Glomerular endothelial cell (primary cell): ENCODE data around the gene XYLT1. TPM values are rescaled to one million over a fixed set of nuclear protein-coding genes. Genes with fewer than 3 reads are reported as not detected.

Source experiments
- DNase-seq: peaks from one replicate; pipeline ENCODE4 v3.0.0-alpha.2; 2011; ENCODE audit warnings: low read depth, low spot score; ENCODE audit errors: extremely low read depth
- total RNA-seq: library from RNA; depleted of rRNA; stranded (reverse); fragments of >200 nt; gene quantifications from 2 replicates; pipeline ENCODE4 v1.2.3, GENCODE V29; 2015

Gene XYLT1
- total RNA-seq, 1 donor from 2014 or later, result 6.0 TPM

DNA sequence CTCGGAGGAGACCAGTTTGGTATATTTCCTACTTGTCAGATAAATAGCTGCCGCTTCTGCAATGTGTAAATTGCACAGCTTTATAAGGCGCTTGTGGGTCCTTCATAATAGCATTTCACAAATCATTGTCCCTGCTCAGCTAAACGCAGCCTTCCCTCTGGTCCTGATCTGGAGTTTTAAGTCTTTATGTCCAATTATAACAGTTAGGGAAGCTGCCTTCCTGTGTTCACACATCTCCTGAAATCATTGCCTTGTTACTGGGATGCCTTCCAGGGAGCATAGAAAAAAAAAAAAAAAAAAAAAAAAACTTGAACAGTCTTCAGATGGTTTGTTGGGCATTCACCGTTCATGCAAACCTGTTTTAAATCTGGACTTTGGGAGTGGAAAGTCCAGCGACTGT, 342.0 kb downstream of the XYLT1 start:
- DNase-seq, result no peak

DNA sequence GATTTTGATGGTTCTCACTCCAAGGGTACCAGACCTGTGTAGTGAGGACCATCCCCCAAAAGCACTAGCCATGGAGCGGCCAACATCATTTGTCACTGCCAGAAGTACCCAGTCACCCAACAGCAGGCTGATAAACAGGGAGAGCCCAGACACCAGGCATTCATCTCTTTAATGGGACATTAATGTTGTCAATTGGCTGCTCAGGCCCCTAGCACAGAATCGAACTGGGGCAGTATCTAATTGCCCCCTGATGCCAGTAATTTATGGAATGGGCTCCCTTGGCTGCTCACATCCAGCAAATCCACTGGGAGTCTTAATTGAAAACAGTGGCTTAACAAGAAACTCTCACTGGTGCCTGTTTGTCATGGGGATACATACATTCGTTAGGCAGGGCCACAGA, 344.6 kb downstream of the XYLT1 start:
- DNase-seq, result no peak

DNA sequence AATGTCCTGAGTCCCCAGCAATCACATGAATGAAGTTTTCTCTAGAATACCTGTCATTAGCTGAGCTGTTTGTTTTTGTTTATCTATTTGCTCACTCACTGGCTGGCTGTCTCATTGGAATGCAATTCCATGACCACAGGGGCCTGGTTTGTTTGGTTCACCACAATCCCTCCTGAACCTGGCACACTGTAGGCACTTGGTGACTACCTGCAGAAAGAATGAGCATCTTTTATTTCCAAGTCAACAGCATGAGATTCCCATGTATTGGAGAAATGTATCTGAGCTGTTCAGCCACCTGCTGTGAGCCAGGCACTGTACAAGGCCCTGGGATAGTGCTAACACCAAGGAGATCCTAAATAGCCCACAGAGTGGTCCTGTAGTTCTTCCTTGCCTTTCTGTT, 345.1 kb downstream of the XYLT1 start:
- no peak for DNase-seq

DNA sequence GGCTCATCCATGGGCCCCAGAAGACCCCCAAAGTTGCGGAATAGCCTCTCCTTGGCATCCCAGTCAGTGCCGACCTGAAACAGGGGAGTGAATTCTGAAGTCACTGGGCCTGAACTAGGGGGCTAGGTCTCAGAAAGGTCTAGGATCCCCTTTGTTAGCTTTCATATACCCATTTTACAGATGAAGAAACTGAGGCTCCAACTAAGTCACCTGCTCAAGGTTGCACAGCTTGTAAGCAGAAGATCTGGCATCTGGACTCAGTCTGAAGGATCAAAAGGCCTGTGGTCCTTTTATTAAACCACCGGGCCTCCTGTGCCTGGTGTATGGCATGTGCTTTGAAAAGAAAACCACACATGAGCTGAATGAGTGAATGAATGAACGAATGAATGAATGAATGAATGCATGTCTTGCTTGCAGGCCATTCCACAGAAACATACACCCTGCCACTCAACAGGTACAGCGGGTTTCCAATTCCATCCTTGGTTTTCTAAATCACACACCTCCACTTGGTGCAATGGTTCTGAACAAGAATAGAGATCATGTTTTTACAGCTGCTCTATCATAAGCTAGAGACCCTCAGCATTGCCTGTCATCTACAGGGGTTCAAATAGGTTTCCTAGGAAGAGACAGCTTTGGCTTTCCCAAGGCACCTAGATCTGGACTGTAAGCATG, 352.7 kb downstream of the XYLT1 start:
- DNase-seq, result no peak

DNA sequence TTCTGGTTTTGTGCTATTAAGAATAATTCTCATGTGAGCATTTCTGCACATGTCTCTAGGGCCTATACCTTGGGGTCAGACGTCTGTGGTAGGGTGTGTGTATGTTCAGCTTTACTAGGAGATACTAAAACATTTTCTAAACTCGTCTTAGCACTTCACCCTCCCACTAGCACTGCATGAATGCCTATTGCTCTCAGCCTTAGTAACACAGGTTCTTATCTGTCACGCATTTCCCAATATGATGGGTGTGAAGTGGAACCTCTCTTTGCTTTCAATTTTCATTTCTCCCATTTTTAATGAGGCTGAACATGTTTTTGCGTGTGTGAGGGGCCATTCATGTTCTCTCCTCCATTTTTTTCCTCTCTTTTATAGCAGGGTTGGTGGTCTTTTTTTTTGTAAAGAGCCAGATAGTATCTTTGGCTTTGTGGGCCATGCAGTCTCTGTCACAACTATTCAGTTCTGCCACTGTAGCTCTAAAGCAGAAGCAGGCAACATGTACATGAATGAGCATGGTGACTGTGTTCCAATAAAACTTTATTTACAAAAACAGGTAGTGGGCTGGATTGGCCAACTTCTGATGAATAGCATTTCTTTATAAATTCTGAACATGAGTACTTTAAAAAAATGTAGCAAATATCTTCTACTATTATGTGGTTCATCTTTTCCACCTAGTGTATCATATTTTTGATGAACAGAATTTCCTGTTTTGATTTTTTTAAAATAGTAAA, 354.0 kb downstream of the XYLT1 start:
- no peak for DNase-seq

DNA sequence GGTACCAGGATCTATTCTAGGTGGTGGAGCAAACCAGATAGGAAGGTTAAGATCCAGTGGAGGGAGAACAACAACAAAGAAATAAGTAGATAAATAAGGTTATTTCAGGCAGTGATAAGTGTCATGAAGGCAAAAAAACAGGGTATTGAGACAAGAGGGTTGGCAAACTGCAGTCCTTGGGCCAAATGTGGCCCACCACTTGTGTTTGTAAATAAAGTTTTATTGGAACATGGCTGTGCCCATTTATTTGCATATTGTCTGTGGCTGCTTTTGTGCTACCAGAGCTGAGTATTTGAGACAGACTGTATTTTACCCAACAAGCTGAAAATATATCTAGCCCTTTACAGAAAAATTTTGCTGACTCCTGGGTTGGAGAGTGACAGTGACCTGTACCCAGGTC, 361.3 kb downstream of the XYLT1 start:
- no peak for DNase-seq

DNA sequence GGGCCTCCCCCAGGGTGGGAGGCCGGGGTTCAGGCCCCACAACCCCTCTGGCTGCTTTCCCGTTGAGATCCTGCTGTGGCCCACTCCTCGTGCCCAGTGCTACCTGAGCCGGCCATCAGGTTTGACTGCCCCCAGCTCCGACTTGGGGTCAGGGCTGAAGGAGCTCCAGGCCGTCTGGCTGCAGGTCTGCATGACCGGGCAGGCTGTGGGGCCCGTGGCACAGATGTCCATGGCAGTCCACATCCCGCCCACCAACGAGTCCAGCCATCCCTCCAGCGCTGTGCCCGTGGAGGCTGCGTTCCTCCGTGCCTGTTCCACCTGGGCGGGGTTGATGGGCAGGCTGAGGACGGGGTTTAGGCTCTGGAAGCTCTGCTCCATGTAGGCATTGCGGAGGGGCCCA, 362.2 kb downstream of the XYLT1 start:
- DNase-seq, result no peak

DNA sequence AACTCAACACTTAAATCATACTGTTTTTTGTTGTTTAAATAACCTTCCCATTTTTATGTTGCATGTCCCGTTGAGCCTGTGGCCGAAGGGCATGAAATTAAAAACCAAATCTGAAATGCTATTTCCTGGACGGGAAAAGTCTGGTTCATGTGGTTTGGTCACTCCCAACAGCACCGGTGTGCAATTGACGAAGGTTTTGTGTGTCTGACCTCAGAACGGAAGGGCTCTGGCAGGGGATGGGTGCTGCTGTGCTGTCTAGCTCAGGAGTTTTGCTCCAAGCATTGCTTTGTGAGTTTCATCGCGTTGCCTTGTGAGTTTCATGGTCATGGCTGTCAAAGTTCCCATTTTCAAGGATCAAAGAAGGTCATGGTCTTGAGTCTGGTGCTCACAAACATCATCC, 363.3 kb downstream of the XYLT1 start:
- DNase-seq, result no peak

DNA sequence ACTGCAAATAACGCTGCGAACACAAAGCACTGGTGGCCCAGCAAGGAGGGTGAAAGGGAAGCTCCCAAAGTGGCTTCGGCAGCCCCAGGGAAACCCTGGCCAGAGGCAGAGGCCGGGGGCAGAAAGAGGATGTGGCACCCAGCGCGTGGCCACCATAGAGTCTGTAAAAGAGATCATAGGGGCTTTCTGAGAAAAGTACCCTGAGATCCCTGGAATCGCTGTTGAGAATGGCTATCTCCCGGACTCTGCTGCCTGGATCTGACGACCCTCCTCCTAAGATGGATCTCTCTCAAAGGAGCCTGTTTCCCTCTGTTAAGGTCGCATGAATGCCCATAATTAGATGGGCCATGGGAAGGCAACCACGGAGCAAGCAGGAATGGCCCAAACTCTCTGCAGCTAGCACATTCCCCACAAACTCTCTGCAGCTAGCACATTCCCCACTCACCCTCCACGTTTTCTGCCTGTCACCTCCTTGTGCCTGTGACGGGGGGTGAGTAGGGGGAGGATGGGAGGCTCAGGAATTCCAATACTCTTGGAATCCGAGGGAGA, 364.4 kb downstream of the XYLT1 start:
- DNase-seq, result no peak

DNA sequence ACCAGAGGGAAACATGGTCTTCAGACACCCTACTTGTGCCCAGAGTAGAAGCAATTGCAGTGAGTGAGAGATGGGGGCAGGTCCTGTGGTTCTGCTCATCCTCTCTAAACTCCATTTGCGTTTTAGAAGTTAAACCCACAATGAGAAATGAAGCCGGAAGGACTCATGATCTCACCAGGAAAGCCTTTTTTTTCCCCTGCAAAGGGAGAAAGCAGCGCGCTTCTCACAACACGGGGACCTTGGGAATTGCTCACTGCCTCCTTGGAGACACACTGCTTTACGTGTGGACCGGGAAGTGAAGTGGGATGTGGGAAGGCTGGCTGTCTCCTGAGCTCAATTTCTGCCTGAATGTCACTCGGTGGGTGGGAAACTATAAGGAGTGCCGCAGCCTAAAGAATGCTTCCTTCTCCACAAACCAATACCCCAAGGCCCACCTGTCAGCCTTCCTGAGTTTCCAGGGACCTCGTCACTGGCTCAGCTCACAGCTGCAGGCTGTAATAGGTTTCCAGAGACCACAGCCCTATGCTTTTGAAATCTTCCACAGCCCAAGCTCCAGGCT, 365.4 kb downstream of the XYLT1 start:
- DNase-seq, result no peak

DNA sequence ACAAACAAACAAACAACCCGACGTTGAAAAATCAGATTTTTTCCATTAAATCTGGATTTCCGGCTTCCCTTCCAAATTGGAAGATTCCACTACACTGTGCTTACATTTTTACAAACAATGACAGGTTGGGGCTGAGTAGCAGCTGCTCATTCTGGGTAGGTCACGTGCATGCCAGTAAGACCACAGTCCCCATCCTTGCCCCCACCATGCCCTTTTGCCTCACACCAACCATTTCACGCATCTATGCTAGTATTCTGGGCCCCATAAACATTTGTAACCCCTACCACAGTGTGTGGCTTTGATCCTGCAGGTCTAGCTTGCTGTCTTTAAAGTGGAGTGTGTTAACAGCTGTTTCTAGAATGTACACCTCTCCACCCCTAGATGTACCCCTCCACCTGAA, 366.1 kb downstream of the XYLT1 start:
- DNase-seq, result no peak

DNA sequence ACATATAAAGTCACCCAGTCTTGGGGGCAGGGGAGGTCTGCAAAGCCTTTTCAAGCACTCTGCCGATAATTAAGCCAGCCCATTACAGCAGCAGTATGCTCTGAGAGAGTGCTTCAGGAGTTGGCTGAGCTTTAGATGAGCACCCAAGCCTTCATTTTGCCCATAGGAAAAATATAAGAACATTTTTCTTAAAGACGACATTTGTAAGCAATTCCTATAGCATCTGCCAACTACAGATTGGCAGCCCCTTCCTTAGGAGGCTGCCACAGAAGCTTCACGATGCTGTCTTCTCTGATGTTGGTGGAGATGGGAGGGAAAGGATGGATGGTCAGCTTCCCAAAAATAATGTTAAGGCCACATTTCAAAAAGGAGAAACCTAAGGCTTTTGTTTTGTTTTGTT, 367.5 kb downstream of the XYLT1 start:
- no peak for DNase-seq

DNA sequence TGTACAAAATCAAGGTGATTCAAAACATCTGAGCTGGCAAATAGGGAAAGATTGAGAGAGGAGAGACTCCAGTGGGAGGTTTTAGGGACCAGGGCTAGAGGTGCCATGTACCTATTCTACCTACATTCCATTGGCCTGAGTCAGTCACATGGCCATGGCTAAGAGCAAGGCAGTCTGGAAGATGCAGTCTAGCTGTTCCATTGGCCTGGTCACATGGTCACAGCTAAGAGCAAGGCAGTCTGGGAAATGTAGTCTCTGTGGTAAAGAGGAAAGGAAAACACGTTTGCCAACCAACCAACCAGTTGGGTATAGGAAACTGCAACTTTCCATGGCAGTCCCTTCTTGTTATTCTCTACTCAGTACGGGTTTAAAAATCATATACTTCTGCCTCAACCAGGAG, 369.1 kb downstream of the XYLT1 start:
- no peak for DNase-seq

DNA sequence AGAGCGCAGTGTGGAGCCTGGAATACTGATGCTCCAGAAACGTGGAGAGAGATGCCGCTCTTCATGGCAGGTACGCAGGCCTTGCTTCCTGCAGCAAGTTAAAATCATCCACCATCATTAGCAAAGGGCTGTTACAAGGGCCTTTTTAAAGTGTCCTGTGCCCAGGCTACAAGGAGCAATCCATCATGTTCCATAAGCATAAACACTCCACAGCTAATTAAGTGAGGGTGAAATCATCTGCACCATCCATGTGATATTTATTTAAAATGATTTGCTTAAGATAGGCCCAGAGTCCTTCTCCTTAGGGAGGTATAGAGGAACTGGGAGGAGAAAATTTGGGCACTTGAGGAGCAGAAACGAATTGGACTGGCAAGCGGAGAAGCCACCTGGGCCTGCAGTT, 372.1 kb downstream of the XYLT1 start:
- no peak for DNase-seq

DNA sequence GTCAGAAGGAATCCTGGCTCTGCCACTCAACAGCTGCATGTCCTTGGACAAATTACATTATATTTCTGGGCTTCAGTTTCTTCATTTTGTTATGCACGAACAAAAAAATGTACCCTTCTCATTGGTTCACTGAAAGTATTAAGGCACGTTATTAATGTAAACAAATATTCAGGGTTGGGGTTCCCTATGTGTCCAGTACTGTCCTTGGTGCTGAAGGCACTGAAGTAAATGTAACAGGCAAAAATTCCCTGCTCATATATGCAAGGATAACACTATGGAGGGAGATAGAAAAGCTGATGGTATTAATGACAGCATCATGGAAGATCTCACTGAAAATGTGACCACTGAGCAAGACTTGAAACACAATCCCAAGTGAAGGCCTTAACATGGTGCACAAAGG, 386.6 kb downstream of the XYLT1 start:
- no peak for DNase-seq

DNA sequence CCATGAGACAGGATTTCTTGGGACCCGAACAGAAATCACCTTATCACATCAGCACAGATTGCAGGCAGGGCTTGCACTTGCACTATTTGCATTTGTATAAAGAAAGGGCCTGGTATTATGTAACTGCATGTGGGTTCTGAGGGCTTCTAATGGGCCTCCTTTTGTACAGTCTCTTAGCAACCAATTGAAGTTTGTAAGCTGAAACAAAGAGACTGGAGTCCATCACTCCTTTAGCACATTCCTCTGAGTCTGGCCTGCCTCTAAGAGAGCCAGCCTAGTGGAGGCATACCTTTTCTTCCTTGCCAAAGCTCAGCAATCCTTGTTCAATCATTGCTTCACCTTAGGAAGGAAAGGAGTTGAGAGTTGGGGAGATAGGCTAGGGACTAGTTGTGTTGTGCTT, 387.1 kb downstream of the XYLT1 start:
- DNase-seq, result no peak

DNA sequence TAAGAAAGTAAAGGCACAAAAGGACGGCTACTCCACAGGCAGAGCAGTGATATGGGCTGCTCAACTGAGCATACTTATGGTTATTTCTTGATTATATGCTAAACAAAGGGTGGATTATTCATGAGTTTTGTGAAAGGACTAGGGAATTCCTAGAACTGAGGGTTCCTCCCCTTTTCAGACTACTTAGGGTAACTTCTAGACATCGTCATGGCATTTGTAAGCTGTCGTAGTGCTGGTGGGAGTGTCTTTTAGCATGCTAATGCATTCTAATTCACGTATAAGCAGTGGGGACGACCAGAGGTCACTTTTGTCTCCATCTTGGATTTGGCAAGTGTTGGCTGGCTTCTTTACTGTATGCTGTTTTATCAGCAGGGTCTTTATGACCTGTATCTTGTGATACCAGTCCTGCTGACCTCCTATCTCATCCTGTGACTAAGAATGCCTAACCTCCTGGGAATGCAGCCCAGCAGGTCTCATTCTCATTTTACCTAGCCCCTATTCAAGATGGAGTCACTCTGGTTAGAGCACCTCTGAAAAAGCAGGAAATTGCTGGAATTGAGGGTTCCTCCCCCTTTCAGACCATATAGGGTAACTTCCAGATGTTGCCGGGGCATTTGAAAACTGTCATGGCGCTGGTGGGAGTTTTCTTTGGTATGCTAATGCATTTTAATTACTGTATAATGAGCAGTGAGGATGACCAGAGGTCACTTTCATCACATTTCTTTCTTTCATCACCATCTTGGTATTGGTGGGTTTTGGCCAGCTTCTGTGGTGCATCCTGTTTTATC, 388.5 kb downstream of the XYLT1 start:
- no peak for DNase-seq

DNA sequence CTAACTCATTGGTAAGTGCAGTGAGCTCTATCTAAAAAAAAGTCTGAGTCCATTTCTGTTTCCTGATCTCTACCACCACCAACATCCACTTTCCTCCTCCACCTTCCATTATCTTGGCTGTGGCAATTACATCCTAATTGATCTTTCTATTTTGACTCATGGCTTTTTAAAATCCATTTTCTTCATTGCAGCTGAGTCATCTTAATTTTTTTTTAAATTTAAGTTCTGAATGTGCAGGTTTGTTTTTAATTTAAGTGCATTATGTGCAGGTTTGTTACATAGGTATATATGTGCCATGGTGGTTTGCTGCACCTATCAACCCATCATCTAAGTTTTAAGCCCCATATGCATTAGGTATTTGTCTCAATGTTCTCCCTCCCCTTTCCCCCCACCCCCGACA, 390.7 kb downstream of the XYLT1 start:
- DNase-seq, result no peak

DNA sequence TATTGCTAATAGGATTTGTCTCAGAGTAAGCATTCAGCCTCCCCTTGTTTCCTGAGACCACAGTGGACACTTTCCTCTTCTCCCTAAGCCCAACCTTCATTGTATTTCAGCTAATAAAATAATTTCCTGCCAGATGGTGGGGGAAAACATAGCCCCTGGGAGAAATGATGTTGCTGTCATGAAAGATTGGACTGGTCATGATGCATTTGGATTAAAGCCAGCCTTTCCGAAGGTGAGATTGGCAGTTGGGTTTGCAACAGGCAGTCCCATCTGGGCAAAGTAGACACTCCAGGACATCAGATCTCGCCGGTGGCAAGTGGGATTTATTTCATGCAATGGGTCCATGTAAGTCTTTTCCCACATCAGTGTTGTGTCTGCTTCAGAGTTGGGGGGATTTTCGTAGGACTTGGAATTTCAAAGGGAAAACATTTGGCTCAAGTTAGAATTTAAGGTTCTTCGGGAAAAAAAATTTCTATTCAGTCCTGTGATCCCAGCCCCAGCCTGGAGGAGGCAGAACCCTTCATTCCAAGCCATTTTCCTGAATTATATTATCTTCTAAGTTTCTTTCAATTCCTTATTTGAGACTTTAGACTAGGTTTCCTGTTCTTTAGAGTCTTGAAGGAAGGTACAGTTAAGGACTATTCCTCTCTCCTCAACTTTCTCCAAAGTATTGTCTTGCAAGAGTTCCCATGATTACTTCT, 391.7 kb downstream of the XYLT1 start:
- DNase-seq, result no peak

DNA sequence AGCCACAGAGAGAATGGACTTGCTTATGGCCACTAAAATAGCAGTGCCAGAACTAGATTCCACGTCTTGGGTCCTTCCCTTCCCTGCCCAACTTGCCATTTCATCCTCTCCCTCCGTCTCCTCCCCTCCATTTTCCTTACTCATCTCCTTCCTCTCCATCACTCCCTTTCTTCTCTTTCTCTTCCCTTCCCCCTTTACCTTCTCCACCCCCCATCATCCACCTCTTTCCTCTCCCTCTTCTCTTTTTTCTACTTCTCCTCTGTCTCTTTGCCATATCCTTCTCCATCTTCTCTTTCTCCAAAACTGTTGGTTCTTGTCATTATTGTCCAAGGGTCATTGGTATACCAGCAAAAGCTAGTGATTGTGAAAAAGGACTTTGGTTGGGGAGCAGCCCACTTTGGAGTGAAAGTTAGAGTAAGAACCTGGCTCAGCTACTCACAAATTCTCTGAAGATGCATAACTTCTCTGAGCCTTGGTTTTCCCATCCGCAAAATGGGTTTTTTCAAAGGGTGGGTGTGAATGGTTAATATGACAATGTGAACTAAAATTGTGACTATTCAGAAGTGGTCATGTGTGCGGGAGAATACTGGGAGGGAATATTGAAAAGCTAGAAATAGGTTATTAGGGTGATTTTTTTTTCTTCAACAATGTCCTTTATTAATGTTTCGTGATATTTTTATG, 393.8 kb downstream of the XYLT1 start:
- DNase-seq, result no peak
